NCI-H187 (cell line): ENCODE measurements around the gene CDC42EP4.
A peak's percentile ranks its signal among the peaks of the same experiment; 100 is the strongest.
"Not testable (repeated sequence)": the region's sequence is repeated elsewhere in the genome, so short reads cannot be mapped to it uniquely, and the experiment has no call there.

Source experiments
- DNase-seq, 2 experiments: peaks; one replicate each; lab custom pipeline; 2025; lab: John Stamatoyannopoulos, UW

Gene CDC42EP4

GRCh38 chr17:73279704-73280103 is 32.1 kb downstream of the CDC42EP4 start:
- no peak for DNase-seq

- peak; percentile 59 to 81 for DNase-seq
Measured at GRCh38 chr17:73278465-73279453, 33.0 kb downstream of the CDC42EP4 start.

- DNase-seq = no peak
Measured at GRCh38 chr17:73278049-73278464, 33.7 kb downstream of the CDC42EP4 start.

GRCh38 chr17:73274490-73274889 is 37.3 kb downstream of the CDC42EP4 start:
- DNase-seq = no peak

GRCh38 chr17:73272906-73273218 is 38.9 kb downstream of the CDC42EP4 start:
- DNase-seq = no peak

GRCh38 chr17:73271072-73271471 is 40.7 kb downstream of the CDC42EP4 start:
- no peak for DNase-seq

- no peak for DNase-seq
Measured at GRCh38 chr17:73269791-73270190, 42.0 kb downstream of the CDC42EP4 start.

GRCh38 chr17:73269329-73269615 is 42.5 kb downstream of the CDC42EP4 start:
- no peak for DNase-seq

- no peak for DNase-seq
Measured at GRCh38 chr17:73268582-73269328, 43.0 kb downstream of the CDC42EP4 start.

GRCh38 chr17:73267648-73268537 is 43.9 kb downstream of the CDC42EP4 start:
- no peak for DNase-seq

- no peak for DNase-seq
Measured at GRCh38 chr17:73266796-73267195, 45.0 kb downstream of the CDC42EP4 start.

GRCh38 chr17:73265646-73266640 is 45.9 kb downstream of the CDC42EP4 start:
- no peak for DNase-seq

GRCh38 chr17:73264448-73264847 is 47.4 kb downstream of the CDC42EP4 start:
- not testable (repeated sequence) for DNase-seq

GRCh38 chr17:73262676-73263642 is 48.8 kb downstream of the CDC42EP4 start:
- DNase-seq = no peak

GRCh38 chr17:73261952-73262675 is 49.7 kb downstream of the CDC42EP4 start:
- DNase-seq = no peak

GRCh38 chr17:73261617-73261951 is 50.2 kb downstream of the CDC42EP4 start, which contains the start of gene CPSF4L:
Gene CPSF4L, minus strand, starts transcription at chr17:73261880. Its CDS starts 62 bp downstream, at chr17:73261818.
- no peak for DNase-seq

- no peak for DNase-seq
Measured at GRCh38 chr17:73257516-73257915, 54.3 kb downstream of the CDC42EP4 start.

GRCh38 chr17:73256220-73256619 is 55.6 kb downstream of the CDC42EP4 start:
- DNase-seq = no peak

GRCh38 chr17:73255671-73256181 is 56.1 kb downstream of the CDC42EP4 start:
- DNase-seq = peak; percentile 12 to 14
